ENCODE measurements around the gene CDK13. TPM values are rescaled to one million over a fixed set of nuclear protein-coding genes. Genes with fewer than 3 reads are reported as not detected.

CDK13 gene
- total and polyA plus RNA-seq, 9 donors: 25.9 to 124 (median 68.4) TPM

DNA sequence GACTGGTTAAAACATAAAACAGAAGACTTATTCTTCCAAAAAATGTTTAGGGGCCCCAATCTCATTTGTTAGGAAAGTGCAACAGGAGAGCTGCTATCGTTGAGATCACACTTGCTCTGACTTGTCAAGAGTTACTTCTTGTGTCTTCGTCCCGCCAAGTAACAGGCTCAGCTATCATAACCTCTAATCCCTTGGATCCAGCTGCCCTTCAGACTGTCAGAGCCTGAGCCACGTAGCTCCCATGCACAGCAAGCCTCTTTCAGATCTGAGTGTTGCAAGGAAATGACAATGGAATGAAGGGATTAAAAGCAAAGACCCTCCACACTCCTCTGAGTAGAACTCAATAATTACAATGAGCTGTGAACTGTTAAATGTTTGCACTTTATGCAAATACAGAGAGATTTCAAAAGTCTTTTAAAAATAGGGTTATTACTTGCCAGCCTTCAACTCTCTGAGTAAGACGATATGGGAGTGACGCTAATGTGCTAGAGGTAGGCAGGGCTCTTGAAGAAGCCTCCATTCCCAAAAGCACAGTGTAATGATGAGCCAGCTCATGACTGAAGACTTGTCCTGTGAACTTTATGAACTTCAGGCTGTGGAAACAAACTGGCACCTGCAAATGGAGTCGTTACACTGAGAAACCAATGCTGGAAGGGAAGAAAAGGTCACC is 28.4 kb upstream of the CDK13 start:
- WGBS, 3 donors: 50 to 59% (median 53%) methylated on average over 7 of the region's 7 CpGs
- no peaks in the 10 kb centered on the region for H3K9me3 ChIP-seq
- no peak for DNase-seq
- H3K27me3 ChIP-seq: no peaks in the 10 kb centered on the region
- no peaks in the 10 kb centered on the region for H3K4me1 ChIP-seq (ENCODE audit: insufficient read depth)
- TF ChIP-seq, protein P1, sequence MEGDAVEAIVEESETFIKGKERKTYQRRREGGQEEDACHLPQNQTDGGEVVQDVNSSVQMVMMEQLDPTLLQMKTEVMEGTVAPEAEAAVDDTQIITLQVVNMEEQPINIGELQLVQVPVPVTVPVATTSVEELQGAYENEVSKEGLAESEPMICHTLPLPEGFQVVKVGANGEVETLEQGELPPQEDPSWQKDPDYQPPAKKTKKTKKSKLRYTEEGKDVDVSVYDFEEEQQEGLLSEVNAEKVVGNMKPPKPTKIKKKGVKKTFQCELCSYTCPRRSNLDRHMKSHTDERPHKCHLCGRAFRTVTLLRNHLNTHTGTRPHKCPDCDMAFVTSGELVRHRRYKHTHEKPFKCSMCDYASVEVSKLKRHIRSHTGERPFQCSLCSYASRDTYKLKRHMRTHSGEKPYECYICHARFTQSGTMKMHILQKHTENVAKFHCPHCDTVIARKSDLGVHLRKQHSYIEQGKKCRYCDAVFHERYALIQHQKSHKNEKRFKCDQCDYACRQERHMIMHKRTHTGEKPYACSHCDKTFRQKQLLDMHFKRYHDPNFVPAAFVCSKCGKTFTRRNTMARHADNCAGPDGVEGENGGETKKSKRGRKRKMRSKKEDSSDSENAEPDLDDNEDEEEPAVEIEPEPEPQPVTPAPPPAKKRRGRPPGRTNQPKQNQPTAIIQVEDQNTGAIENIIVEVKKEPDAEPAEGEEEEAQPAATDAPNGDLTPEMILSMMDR (IDR thresholded peaks at IDR 0.05): no peak
- TF ChIP-seq POLR2A (IDR thresholded peaks at IDR 0.05): no peak
- no peak for TF ChIP-seq EP300 (IDR thresholded peaks at IDR 0.05)
- no peaks in the 10 kb centered on the region for H3K36me3 ChIP-seq
- no peak overlapping the region for H3K27ac ChIP-seq
- intact Hi-C loops (cut with DNase I): no loop called here
- H3K4me3 ChIP-seq: no peak overlapping the region

DNA sequence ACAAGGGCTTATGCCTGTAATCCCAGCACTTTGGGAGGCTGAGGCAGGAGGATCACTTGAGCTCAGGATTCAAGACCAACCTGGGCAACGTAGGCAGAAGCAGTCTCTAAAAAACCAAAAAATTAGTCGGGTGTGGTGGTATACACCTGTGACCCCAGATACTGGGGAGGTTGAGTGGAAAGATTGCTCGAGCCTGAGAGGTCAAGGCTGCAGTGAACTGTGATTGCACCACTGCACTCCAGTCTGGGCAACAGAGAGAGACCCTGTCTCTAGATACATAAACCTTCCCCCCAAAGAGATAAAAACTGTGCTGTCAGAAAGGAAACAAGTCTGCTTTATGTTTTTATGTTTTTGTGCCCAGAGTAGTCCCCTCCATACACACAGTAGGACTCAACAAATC is 27.5 kb upstream of the CDK13 start:
- no peak for TF ChIP-seq POLR2A (IDR thresholded peaks at IDR 0.05)
- TF ChIP-seq EP300 (IDR thresholded peaks at IDR 0.05): no peak
- TF ChIP-seq, protein P1 (IDR thresholded peaks at IDR 0.05): no peak
- H3K27ac ChIP-seq: no peak overlapping the region
- no peaks in the 10 kb centered on the region for H3K9me3 ChIP-seq
- H3K36me3 ChIP-seq: no peaks in the 10 kb centered on the region
- H3K4me1 ChIP-seq (ENCODE audit: insufficient read depth): no peaks in the 10 kb centered on the region
- no peaks in the 10 kb centered on the region for H3K27me3 ChIP-seq
- 62 to 79% (median 73%) methylated on average over 3 of the region's 3 CpGs for WGBS, 3 donors
- intact Hi-C loops (cut with DNase I): no loop called here
- no peak for DNase-seq
- no peak overlapping the region for H3K4me3 ChIP-seq

DNA sequence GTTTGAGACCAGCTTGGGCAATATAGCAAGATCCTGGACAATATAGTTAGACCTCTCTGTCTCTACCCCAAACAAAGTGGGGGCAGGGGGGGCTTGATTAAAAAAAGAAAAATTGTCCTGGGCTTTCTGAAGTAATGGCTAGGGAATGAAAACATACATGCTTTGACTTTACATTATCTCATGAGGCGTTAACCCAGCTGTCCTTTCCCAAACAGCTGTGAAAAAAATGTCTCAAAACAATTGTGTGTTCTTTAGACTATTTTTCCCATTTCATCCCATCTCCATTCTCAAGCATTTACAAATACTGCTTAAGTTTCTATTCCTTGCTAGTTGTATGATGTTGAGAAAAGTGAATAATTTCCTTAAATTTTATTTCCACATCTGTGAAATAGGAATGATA is 27.0 kb upstream of the CDK13 start:
- no peak overlapping the region for H3K27ac ChIP-seq
- no peak overlapping the region for H3K4me3 ChIP-seq
- WGBS, 3 donors: 0 to 29% (median 5%) methylated on average over 1 of the region's 1 CpG
- H3K27me3 ChIP-seq: no peaks in the 10 kb centered on the region
- TF ChIP-seq POLR2A (IDR thresholded peaks at IDR 0.05) (no peak), EP300 (IDR thresholded peaks at IDR 0.05) (no peak)
- TF ChIP-seq, protein P1 (IDR thresholded peaks at IDR 0.05): no peak
- no peak for DNase-seq
- intact Hi-C loops (cut with DNase I): no loop called here
- H3K36me3 ChIP-seq: no peaks in the 10 kb centered on the region
- no peaks in the 10 kb centered on the region for H3K9me3 ChIP-seq
- H3K4me1 ChIP-seq (ENCODE audit: insufficient read depth): no peaks in the 10 kb centered on the region

DNA sequence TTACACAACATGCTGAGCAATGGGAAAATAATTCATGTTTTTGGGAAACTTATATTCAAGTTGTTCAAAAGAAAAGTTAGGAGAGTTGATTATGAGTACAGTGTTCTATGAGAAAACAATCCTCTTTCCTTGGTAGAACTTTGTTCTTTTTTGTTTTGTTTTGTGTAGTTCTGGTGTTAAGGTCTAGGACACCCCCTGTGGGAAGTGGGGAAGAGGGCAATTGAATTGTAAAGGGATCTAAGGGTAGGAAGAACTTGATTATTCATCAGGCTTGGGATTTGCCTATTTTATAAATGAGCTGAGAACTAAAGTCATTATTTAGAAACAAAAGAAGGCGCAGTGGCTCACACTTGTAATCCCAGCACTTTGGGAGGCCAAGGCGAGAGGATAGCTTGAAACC is 25.9 kb upstream of the CDK13 start:
- WGBS, 3 donors: 90 to 99% (median 97%) methylated on average over 2 of the region's 2 CpGs
- DNase-seq: no peak
- H3K36me3 ChIP-seq: no peaks in the 10 kb centered on the region
- no peaks in the 10 kb centered on the region for H3K27me3 ChIP-seq
- no peaks in the 10 kb centered on the region for H3K9me3 ChIP-seq
- intact Hi-C loops (cut with DNase I): no loop called here
- no peak for TF ChIP-seq POLR2A (IDR thresholded peaks at IDR 0.05)
- TF ChIP-seq, protein P1 (IDR thresholded peaks at IDR 0.05): no peak
- no peak for TF ChIP-seq EP300 (IDR thresholded peaks at IDR 0.05)
- H3K4me1 ChIP-seq (ENCODE audit: insufficient read depth): no peaks in the 10 kb centered on the region
- no peak overlapping the region for H3K4me3 ChIP-seq
- no peak overlapping the region for H3K27ac ChIP-seq

All from ovary (tissue), 9 donors.